HFF-Myc (cell line): ENCODE data around the gene HGF.
A peak's percentile ranks its signal among the peaks of the same experiment; 100 is the strongest.

ENCODE experiments used
- DNase-seq: peaks from one replicate; pipeline ENCODE4 v3.0.0-alpha.2; 2011; ENCODE audit warnings: low read depth; ENCODE audit errors: extremely low read depth
- H3K4me3 ChIP-seq: replicated peaks from 2 replicates; pipeline ENCODE4 v1.5.1; 2011; ENCODE audit warnings: low read depth, mild to moderate bottlenecking, control low read depth, low read length
- TF ChIP-seq, protein P1 (sequence below): IDR thresholded peaks from 2 replicates; pipeline ENCODE4 v1.5.1; 2012; ENCODE audit warnings: mild to moderate bottlenecking, low read depth, low read length, control low read depth; ENCODE audit errors: missing control alignments

The HGF gene

DNA sequence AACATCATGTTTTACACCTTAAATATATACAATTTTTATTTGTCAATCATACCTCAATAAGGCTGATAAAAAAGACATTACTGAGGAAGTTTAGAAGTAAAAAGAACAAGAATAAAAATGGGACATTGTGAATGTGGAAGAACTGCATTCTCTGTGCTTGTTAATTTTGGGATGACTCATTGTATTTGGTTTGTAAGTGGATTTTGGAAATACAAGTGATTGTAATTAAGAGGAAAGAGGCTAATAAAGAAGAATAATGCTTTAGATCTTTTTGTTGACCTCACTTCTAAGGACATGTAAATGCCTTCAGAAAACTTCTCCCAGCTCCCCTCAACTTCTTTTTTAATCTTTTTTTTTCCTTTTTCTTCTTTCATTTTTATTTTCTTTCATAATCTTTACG lies 76.0 kb downstream of the HGF start:
- DNase-seq = no peak
- TF ChIP-seq, protein P1, sequence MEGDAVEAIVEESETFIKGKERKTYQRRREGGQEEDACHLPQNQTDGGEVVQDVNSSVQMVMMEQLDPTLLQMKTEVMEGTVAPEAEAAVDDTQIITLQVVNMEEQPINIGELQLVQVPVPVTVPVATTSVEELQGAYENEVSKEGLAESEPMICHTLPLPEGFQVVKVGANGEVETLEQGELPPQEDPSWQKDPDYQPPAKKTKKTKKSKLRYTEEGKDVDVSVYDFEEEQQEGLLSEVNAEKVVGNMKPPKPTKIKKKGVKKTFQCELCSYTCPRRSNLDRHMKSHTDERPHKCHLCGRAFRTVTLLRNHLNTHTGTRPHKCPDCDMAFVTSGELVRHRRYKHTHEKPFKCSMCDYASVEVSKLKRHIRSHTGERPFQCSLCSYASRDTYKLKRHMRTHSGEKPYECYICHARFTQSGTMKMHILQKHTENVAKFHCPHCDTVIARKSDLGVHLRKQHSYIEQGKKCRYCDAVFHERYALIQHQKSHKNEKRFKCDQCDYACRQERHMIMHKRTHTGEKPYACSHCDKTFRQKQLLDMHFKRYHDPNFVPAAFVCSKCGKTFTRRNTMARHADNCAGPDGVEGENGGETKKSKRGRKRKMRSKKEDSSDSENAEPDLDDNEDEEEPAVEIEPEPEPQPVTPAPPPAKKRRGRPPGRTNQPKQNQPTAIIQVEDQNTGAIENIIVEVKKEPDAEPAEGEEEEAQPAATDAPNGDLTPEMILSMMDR = no peak
- H3K4me3 ChIP-seq = no peak overlapping the region

DNA sequence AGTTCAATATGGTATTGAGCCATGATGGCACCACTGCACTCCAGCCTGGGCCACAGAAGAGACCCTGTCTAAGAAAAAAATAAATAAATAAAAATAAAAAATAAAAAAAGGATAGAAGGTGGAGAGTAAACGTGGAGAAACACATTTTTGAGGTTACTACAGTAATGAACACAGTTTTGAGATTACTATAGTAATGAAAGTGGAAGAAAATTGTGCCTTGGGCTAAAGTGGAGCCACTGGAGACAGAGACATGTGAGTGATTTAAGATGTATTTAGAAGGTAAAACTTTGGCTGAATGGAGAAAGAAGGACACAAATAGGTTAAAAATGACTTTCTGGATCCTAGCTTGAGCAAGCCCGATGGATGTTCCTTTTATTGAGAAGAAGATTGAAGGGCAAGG lies 76.8 kb downstream of the HGF start:
- no peak overlapping the region for H3K4me3 ChIP-seq
- TF ChIP-seq, protein P1 = no peak
- no peak for DNase-seq

DNA sequence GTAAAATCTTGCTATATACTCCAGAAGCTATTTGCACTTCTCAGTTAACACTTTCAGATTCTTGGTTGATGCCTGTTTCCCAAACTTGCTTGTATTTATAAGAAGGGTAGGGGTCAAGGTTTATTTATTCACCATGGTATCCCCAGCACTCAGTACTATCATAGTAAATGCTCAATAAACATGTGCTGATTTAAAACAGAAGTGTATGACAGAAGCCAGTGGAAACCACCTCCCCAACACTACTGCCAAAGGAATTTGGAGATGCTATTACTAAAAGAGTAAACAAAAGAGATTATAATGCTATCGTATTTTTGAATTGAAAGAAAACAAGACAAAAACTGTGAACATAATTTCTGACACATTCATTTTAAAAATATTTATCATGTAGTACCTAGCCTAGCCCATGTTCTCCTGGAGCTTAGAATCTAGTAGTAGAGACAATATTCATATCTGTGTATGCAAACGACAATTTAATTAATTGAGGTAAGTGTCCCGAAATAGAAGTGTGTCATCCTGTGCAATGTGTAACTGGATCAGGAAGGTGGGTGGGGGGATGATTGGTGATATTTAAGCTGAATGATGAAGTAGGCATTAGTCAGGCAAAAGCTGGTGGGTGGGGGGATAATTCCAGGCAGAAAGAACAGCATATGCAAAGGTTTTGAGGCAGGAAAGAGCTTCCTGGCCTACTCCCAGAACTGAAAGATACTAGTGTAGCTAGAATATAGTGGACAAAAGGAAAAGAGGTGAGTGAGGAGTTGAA lies 77.5 kb downstream of the HGF start:
- peak; percentile 72 for DNase-seq
- no peak overlapping the region for H3K4me3 ChIP-seq
- TF ChIP-seq, protein P1 = no peak

DNA sequence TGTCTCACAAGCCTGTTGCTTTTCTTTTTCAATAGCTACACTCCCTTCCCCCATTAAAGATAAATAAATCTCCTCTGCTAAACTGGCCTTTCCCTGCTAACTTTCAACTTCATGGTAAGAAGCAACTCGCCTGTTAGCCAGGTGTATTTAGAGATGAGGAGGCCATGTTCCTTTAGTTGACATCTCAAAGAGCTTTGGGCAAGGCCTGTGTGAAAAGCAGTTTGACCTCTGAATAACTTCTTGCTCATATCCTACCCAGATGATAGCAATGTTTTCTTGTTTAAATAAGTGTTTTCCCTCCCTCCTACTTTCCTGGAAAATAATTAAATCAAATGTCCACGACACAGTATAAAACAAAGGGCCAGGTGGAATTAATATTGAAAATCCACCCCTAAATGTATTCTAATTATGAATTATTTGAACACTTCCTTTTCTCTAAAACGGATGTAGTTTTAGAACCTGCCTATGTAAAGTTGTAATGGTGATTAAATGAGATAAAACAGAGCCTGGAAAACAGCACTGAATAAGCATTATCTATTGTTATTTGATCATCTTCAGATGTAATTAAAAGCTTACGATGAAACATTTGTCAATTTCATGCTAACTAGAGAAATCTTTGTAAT lies 78.5 kb downstream of the HGF start:
- no peak for DNase-seq
- TF ChIP-seq, protein P1 = no peak
- peak overlapping the region; percentile 28 for H3K4me3 ChIP-seq

DNA sequence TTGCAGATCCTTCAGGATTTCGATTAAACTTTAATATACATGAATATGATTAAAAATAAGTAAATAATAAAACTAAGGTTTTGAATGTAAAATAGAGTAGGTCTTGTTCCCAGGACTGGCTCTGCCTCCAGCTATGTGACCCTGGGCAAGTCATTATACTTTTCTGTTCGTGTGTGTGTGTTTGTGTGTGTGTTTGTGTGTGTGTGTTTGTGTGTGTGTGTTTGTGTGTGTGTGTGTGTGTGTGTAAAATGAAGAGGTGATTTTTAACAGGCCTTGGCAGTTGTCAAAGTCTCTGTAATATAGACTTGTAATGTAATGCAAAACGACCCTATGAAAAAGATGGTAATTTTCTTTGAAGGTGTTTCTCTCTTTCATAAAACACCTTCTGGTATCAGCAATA lies 79.2 kb downstream of the HGF start:
- H3K4me3 ChIP-seq = peak overlapping the region; percentile 28
- TF ChIP-seq, protein P1 = no peak
- DNase-seq = no peak

DNA sequence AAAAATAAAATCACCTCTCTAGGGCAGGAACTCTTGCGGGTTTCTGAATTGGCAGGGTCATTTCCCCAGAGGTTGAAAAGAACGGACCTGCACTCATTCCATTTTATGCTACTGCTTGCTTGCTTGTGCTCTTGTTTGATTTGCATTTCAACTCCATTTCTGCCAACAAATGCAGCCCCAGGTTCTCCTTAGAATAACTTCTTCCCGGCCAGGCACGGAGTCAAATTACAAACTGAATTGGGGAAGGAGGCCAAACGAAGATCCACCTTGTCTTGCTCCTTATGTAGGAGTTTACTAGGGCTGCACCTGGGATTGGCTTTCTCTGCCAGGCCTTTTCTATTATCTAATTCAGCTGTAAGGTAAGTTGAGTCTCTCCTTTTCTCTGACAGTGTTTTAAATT lies 79.6 kb downstream of the HGF start:
- DNase-seq = no peak
- H3K4me3 ChIP-seq = peak overlapping the region; percentile 28
- TF ChIP-seq, protein P1 = no peak
